Epidermal melanocyte (primary cell): ENCODE data around the gene ZFPM1.

Experiments
- DNase-seq: peaks from one replicate; pipeline ENCODE4 v3.0.0; 2011; ENCODE audit warnings: low spot score; ENCODE audit not compliant: insufficient read length

ZFPM1 gene

DNA sequence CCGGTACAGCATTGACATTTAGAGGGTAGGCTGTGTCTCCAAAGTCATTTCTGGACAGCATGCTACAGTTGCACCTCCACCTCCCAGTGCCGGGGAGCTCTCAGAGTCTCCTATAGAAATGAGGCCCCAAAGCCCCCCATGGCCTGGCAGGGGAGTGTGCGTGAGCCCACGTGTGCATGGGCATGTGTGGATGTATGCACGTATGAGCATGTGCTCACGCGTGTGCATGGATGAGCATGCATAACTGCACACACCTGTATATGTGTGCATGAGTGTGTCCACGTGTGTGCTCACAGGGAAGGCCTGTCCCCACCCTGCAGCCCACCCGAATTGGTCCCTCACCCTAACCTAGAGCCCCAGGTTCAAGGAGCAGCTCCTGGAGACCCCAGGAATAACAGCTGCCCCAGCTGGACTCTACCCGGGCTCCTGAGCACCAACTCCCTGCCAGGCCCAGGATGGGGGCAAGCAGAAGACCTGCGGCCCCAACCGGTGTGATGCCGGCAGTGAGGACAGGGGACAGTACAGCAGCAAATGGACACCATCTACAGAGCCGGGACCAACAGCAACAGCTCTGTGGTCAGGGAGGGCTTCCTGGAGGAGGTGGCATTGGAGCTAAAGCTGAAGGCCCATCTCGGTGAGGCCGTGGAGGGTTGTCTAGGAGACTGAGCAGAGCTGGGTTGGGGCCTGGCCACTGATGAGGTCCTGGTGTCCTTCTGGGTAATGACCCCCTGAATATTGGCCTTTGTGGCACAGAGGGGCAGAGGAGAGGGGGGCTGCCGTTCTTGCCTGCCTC, 35.2 kb upstream of the ZFPM1 start:
- DNase-seq = no peak

GRCh38 chr16:88418869-88419268, 34.2 kb upstream of the ZFPM1 start:
- DNase-seq = no peak

GRCh38 chr16:88419790-88420189, 33.3 kb upstream of the ZFPM1 start:
- DNase-seq = no peak

DNA sequence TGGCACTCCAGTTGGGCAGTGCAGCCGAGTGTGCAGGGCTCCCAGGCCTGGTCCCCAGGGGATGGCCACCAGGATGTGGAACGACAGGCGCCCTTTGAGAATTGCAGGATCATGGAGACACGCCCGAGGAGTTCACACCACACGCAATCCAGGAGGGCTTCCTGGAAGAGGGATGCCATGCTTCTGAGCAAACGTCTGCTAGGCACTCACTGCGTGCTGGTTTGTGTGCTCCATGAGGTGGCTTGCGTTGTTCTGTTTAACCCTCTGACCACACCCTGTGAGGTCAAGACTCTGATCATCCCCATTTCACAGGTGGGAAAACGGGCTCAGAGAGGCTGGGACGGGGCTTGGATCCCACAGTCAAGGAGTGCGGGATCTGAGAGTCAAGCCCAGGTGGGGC, 32.6 kb upstream of the ZFPM1 start:
- DNase-seq = no peak

DNA sequence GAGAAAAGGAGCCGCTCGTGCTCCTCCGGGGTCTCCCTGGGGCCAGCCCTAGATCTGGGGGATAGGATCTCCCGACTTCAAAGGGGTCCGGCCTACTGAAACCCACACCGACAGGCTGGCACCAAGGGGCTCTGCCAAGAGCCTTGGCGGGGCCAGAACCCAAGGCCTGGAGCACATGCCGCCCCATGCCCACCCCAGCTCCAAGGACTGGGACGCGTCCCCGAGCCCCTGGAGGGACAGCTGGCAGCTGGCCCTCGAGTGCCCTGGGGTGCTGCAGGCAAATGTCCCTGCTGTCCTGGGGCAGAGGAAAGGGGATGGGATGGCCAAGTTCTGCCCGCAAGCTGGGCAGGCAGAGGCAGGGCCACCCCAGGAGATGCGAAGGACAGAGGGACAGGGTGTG, 31.8 kb upstream of the ZFPM1 start:
- DNase-seq = no peak

DNA sequence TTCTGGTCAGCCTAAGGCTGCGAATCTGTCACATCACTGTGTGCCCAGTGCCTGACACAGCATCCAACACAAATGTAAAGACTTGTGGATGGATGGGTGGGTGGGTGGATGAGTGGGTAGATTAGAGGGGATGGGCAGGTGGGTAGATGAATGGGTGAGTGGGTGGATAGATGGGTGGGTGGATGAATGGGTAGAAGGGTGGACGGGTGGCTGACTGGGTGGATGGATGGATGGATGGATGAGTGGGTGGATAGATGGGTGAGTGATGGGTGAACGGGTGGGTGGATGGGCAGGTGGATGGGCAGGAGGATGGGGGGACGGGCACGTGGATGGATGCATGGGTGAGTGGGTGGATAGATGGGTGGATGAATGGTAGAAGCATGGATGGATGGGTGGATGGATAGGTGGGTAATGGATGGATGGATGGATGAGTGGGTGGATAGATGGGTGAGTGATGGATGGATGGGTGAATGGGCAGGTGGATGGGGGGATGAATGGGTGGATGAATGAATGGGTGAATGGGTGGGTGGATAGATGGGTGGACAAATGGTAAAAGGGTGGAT, 31.1 kb upstream of the ZFPM1 start:
- DNase-seq = no peak

GRCh38 chr16:88422733-88423447, 30.2 kb upstream of the ZFPM1 start:
- DNase-seq = no peak

- DNase-seq = no peak
Observed at GRCh38 chr16:88423448-88423850, 29.6 kb upstream of the ZFPM1 start.

GRCh38 chr16:88424587-88425235, 28.4 kb upstream of the ZFPM1 start:
- DNase-seq = no peak

GRCh38 chr16:88426018-88426417, 27.1 kb upstream of the ZFPM1 start:
- DNase-seq = no peak

GRCh38 chr16:88427376-88427775, 25.7 kb upstream of the ZFPM1 start:
- DNase-seq = no peak

- DNase-seq = no peak
Observed at GRCh38 chr16:88428156-88428555, 24.9 kb upstream of the ZFPM1 start.

DNA sequence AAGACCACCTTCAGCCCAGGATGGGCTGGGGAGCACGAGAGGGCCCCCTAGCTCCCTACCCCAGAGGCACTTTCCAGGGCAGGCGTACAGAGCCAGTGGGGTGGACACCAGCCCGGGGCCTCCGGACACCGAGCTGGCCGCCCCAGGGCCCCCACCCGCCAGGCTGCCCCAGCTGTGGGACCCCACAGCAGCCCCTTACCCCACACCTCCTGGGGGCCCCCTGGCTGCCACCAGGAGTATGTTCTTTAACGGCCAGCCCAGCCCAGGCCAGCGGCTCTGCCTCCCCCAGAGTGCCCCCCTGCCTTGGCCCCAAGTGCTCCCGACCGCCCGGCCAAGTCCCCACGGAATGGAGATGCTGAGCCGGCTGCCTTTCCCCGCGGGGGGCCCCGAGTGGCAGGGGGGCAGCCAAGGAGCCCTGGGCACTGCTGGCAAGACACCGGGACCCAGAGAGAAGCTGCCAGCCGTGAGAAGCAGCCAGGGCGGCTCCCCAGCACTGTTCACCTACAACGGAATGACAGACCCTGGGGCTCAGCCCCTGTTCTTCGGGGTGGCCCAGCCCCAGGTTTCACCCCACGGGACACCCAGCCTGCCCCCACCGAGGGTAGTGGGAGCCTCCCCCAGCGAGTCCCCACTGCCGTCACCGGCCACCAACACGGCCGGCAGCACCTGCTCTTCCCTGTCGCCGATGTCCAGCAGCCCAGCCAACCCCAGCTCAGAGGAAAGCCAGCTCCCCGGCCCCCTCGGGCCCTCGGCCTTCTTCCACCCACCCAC, 24.3 kb upstream of the ZFPM1 start:
- DNase-seq = no peak

GRCh38 chr16:88429387-88430184, 23.5 kb upstream of the ZFPM1 start:
- DNase-seq = no peak

DNA sequence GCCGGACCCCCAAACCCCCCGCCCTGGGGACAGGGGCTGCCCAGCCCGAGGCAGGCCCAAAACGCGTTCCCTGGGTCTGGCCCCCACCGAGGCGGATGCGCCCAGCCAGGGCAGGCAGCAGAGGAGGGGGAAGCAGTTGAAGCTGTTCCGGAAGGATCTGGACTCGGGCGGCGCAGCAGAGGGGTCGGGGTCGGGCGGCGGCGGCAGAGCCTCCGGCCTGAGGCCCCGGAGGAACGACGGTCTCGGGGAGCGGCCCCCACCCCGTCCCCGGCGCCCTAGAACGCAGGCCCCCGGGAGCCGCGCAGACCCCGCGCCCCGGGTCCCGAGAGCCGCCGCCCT, 22.9 kb upstream of the ZFPM1 start:
- no peak for DNase-seq

- DNase-seq = no peak
Observed at GRCh38 chr16:88430524-88431446, 22.3 kb upstream of the ZFPM1 start.

GRCh38 chr16:88431651-88432050, 21.4 kb upstream of the ZFPM1 start:
- DNase-seq = no peak

GRCh38 chr16:88432174-88432573, 20.9 kb upstream of the ZFPM1 start:
- no peak for DNase-seq

DNA sequence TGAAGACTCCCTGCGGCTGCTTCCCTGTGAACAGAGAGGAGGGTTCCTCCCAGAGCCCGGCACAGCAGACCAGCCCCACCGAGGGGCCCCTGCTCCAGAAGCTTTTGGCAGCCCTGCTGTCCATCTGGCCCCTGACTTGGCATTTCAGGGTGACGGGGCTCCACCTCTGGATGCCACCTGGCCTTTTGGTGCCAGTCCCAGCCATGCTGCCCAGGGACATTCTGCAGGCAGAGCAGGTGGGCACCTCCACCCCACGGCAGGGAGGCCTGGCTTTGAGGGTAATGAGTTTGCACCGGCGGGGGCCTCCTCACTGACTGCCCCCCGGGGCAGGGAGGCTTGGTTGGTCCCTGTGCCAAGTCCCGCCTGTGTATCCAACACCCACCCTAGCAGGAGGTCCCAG, 20.3 kb upstream of the ZFPM1 start:
- no peak for DNase-seq
